ENCODE results near the gene ZNF629.

GRCh38 chr16:30743716-30744115 is 43.3 kb downstream of the ZNF629 start:
- TF ChIP-seq, protein P1, sequence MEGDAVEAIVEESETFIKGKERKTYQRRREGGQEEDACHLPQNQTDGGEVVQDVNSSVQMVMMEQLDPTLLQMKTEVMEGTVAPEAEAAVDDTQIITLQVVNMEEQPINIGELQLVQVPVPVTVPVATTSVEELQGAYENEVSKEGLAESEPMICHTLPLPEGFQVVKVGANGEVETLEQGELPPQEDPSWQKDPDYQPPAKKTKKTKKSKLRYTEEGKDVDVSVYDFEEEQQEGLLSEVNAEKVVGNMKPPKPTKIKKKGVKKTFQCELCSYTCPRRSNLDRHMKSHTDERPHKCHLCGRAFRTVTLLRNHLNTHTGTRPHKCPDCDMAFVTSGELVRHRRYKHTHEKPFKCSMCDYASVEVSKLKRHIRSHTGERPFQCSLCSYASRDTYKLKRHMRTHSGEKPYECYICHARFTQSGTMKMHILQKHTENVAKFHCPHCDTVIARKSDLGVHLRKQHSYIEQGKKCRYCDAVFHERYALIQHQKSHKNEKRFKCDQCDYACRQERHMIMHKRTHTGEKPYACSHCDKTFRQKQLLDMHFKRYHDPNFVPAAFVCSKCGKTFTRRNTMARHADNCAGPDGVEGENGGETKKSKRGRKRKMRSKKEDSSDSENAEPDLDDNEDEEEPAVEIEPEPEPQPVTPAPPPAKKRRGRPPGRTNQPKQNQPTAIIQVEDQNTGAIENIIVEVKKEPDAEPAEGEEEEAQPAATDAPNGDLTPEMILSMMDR (IDR thresholded peaks at IDR 0.05) = no peak
- no peak for TF ChIP-seq POLR2A (IDR thresholded peaks at IDR 0.05)
